Epithelial cell of proximal tubule (primary cell): ENCODE results near the gene PAQR3. TPM values are rescaled to one million over a fixed set of nuclear protein-coding genes. Genes with fewer than 3 reads are reported as not detected.
"Not testable (repeated sequence)": the region's sequence is repeated elsewhere in the genome, so short reads cannot be mapped to it uniquely, and the experiment has no call there.

ENCODE experiments used
- DNase-seq: peaks from one replicate; pipeline ENCODE4 v3.0.0-alpha.2; 2011; ENCODE audit warnings: low read depth
- H3K4me3 ChIP-seq: 2 replicates; pipeline ENCODE4 v1.5.1; 2011; ENCODE audit warnings: low read depth, mild to moderate bottlenecking, low read length
- CTCF ChIP-seq: conservative IDR thresholded peaks from 2 replicates; pipeline ENCODE4 v1.5.1; 2012; ENCODE audit warnings: low read depth, mild to moderate bottlenecking, low read length
- total RNA-seq: library from RNA; depleted of rRNA; stranded (reverse); fragments of >200 nt; gene quantifications from 2 replicates; pipeline ENCODE4 v1.2.3, GENCODE V29; 2015

Gene PAQR3
- total RNA-seq, 1 donor from 2014 or later = 27.8 TPM

GRCh38 chr4:78930016-78930629 is 9.1 kb downstream of the PAQR3 start:
- TF ChIP-seq CTCF = no peak
- DNase-seq = no peak
- H3K4me3 ChIP-seq = no peak overlapping the region

GRCh38 chr4:78928835-78929234 is 10.4 kb downstream of the PAQR3 start:
- no peak overlapping the region for H3K4me3 ChIP-seq
- TF ChIP-seq CTCF = no peak
- no peak for DNase-seq

- H3K4me3 ChIP-seq = no peak overlapping the region
- DNase-seq = no peak
- no peak for TF ChIP-seq CTCF
Observed at GRCh38 chr4:78926826-78927225, 12.4 kb downstream of the PAQR3 start.

GRCh38 chr4:78923464-78924312 is 15.6 kb downstream of the PAQR3 start:
- TF ChIP-seq CTCF = peak; percentile 27
- no peak for DNase-seq
- no peak overlapping the region for H3K4me3 ChIP-seq

GRCh38 chr4:78922207-78922606 is 17.0 kb downstream of the PAQR3 start:
- no peak overlapping the region for H3K4me3 ChIP-seq
- TF ChIP-seq CTCF = no peak
- no peak for DNase-seq

GRCh38 chr4:78910612-78911011 is 28.6 kb downstream of the PAQR3 start:
- TF ChIP-seq CTCF = no peak
- H3K4me3 ChIP-seq = no peak overlapping the region
- DNase-seq = no peak

- DNase-seq, H3K4me3 ChIP-seq: not testable (repeated sequence)
Observed at GRCh38 chr4:78908974-78909373, 30.3 kb downstream of the PAQR3 start.
